GM23338 (cell line): ENCODE results near the gene CCDC6. TPM values are rescaled to one million over a fixed set of nuclear protein-coding genes. Genes with fewer than 3 reads are reported as not detected.

Experiments
- ATAC-seq: fragments of 200-7000 bp; cut with Tn5 transposase; 3 replicates; pipeline ENCODE4 v1.9.1; 2020
- DNase-seq: peaks from one replicate; pipeline ENCODE4 v3.0.0-alpha.2; 2015; ENCODE audit warnings: low spot score
- H2AFZ ChIP-seq: fragments of 200-600 bp; sonication (generic); 2 replicates; pipeline ENCODE4 v1.8.0; 2016; ENCODE audit warnings: antibody characterized with exemption, mild to moderate bottlenecking, moderate library complexity
- H3F3A ChIP-seq: fragments of 200-600 bp; sonication (generic); replicated peaks from 2 replicates; pipeline ENCODE4 v1.8.0; 2017; ENCODE audit warnings: antibody characterized with exemption, mixed run types, low read depth
- H3K27ac ChIP-seq: fragments of 200-600 bp; sonication (generic); 2 replicates; pipeline ENCODE4 v1.6.1; 2016; ENCODE audit warnings: low read depth
- H3K27me3 ChIP-seq: fragments of 200-600 bp; sonication (generic); 2 replicates; pipeline ENCODE4 v1.8.0; 2016; ENCODE audit warnings: mild to moderate bottlenecking, mixed run types, moderate library complexity; ENCODE audit not compliant: insufficient read depth
- H3K36me3 ChIP-seq: fragments of 200-600 bp; sonication (generic); 2 replicates; pipeline ENCODE4 v1.8.0; 2016; ENCODE audit warnings: mild to moderate bottlenecking; ENCODE audit not compliant: insufficient read depth
- H3K4me1 ChIP-seq: fragments of 200-600 bp; sonication (generic); 2 replicates; pipeline ENCODE4 v1.8.0; 2016; ENCODE audit warnings: mild to moderate bottlenecking, moderate library complexity; ENCODE audit not compliant: insufficient read depth
- H3K4me2 ChIP-seq: fragments of 200-600 bp; sonication (generic); 2 replicates; pipeline ENCODE4 v1.7.1; 2017; ENCODE audit warnings: mixed run types
- H3K4me3 ChIP-seq: fragments of 200-600 bp; sonication (generic); 2 replicates; pipeline ENCODE4 v1.6.1; 2016; ENCODE audit warnings: mixed run types
- H3K79me2 ChIP-seq: fragments of 200-600 bp; sonication (generic); replicated peaks from 2 replicates; pipeline ENCODE4 v1.8.0; 2017; ENCODE audit warnings: mild to moderate bottlenecking; ENCODE audit not compliant: insufficient read depth
- H3K9me2 ChIP-seq: fragments of 200-600 bp; sonication (generic); 2 replicates; pipeline ENCODE4 v1.8.0; 2017; ENCODE audit not compliant: insufficient read depth
- H4K20me1 ChIP-seq: fragments of 200-600 bp; sonication (generic); replicated peaks from 2 replicates; pipeline ENCODE4 v1.8.0; 2017; ENCODE audit warnings: mild to moderate bottlenecking; ENCODE audit not compliant: insufficient read depth
- H3K27ac Mint-ChIP-seq: 2 replicates; pipeline ENCODE4 v1.8.0; 2020; ENCODE audit warnings: inconsistent platforms, mild to moderate bottlenecking, moderate library complexity, mixed read lengths
- H3K27me3 Mint-ChIP-seq: 3 replicates; pipeline ENCODE4 v1.8.0; 2022; ENCODE audit warnings: low read depth, mild to moderate bottlenecking, moderate library complexity, mixed read lengths, inconsistent platforms; ENCODE audit not compliant: insufficient read depth, poor library complexity
- H3K36me3 Mint-ChIP-seq: 3 replicates; pipeline ENCODE4 v1.8.0; 2021; ENCODE audit warnings: low read depth, mild to moderate bottlenecking, inconsistent platforms, moderate library complexity, mixed read lengths
- H3K4me1 Mint-ChIP-seq: 3 replicates; pipeline ENCODE4 v1.8.0; 2020; ENCODE audit warnings: mild to moderate bottlenecking, inconsistent platforms, mixed read lengths
- H3K4me3 Mint-ChIP-seq: 3 replicates; pipeline ENCODE4 v1.8.0; 2021; ENCODE audit warnings: moderate library complexity, mild to moderate bottlenecking, inconsistent platforms, mixed read lengths
- H3K9me3 Mint-ChIP-seq: 3 replicates; pipeline ENCODE4 v1.8.0; 2020; ENCODE audit warnings: moderate library complexity, mild to moderate bottlenecking, inconsistent platforms, mixed read lengths
- CREB1 ChIP-seq: fragments of 250-450 bp; sonication (Bioruptor Pico); IDR thresholded peaks from 2 replicates; pipeline ENCODE4 v1.5.0; 2020; ENCODE audit warnings: low read depth, mild to moderate bottlenecking, moderate library complexity
- CTCF ChIP-seq, 2 experiments: fragments of 200-600 bp in 1 of 2; sonication (generic) in 1 of 2; conservative IDR thresholded peaks; 2 replicates each; pipeline versions ENCODE4 v1.5.1 to v1.6.1; 2016 to 2017; ENCODE audit warnings: antibody characterized with exemption in 2 of 2, low read depth in 2 of 2, mild to moderate bottlenecking in 2 of 2, moderate library complexity in 1 of 2
- ETS1 ChIP-seq: IDR thresholded peaks from 2 replicates; pipeline ENCODE4 v1.6.1; 2016; ENCODE audit warnings: antibody characterized with exemption
- EZH2 ChIP-seq: fragments of 200-600 bp; sonication (generic); IDR thresholded peaks from one replicate; pipeline ENCODE4 v1.8.0; 2017; ENCODE audit warnings: antibody characterized with exemption, mild to moderate bottlenecking, low read depth; ENCODE audit not compliant: unreplicated experiment
- JUNB ChIP-seq: IDR thresholded peaks from one replicate; pipeline ENCODE4 v1.6.1; 2016; ENCODE audit warnings: antibody characterized with exemption; ENCODE audit not compliant: unreplicated experiment
- NANOG ChIP-seq: IDR thresholded peaks from 2 replicates; pipeline ENCODE4 v1.6.1; 2016; ENCODE audit warnings: antibody characterized with exemption, borderline replicate concordance
- POLR2AphosphoS5 ChIP-seq: IDR thresholded peaks from 2 replicates; pipeline ENCODE4 v1.6.1; 2016; ENCODE audit warnings: antibody characterized with exemption, low read depth
- REST ChIP-seq: IDR thresholded peaks from one replicate; pipeline ENCODE4 v1.6.1; 2018; ENCODE audit warnings: antibody characterized with exemption; ENCODE audit not compliant: unreplicated experiment
- polyA plus RNA-seq: library from polyadenylated mRNA; unstranded; fragments of >200 nt; fragmentation: Nextera tagmentation; extraction: Ambion mirVana; gene quantifications from 2 replicates; pipeline ENCODE4 v1.2.1, GENCODE V29; 2016
- total RNA-seq: library from RNA; depleted of rRNA; stranded (reverse); fragments of >200 nt; shearing (Covaris generic); gene quantifications from 2 replicates; pipeline ENCODE4 v1.2.3, GENCODE V29; 2014

The CCDC6 gene
- total and polyA plus RNA-seq, 2 experiments from 2014 or later = 32.5 to 66.9 TPM

- TF ChIP-seq REST = no peak
- TF ChIP-seq CTCF (conservative IDR thresholded peaks at IDR 0.05; ENCODE audit: low read depth in 2 of 2) = no peak
- TF ChIP-seq ETS1 = no peak
- TF ChIP-seq CREB1 (CRISPR knock-in tag) = no peak
- TF ChIP-seq JUNB = no peak
- TF ChIP-seq POLR2AphosphoS5 = no peak
- TF ChIP-seq EZH2 = no peak
- TF ChIP-seq NANOG = no peak
These were observed 93.7 kb downstream of the CCDC6 start (continued) for GRCh38 chr10:59812519-59813122.

GRCh38 chr10:59809644-59809974 lies 96.7 kb downstream of the CCDC6 start:
- Histone ChIP-seq H2AFZ (no peak overlapping the region), H3K4me1 (peaks cover 10% of the 10 kb centered on the region), H4K20me1 (0 out of 2 replicates have a peak, but pooled peaks cover 12% of the 10 kb centered on the region), H3K79me2 (0 out of 2 replicates have a peak, but pooled peaks cover 1% of the 10 kb centered on the region), H3K9me2 (no peaks in the 10 kb centered on the region), H3K4me2 (no peak overlapping the region), H3K27ac (0 out of 2 replicates have a peak overlapping the region, but pooled peaks have one; percentile 67), H3K27me3 (no peaks in the 10 kb centered on the region), H3F3A (no peaks in the 10 kb centered on the region; the same call in 1 of the 2 replicates), H3K4me3 (no peak overlapping the region), H3K36me3 (peaks cover 29% of the 10 kb centered on the region)
- ATAC-seq (no peak), DNase-seq (no peak)
- Mint-ChIP-seq H3K27ac (peak overlapping the region; percentile 46; the same call in 1 of the 2 replicates), H3K4me3 (no peak overlapping the region), H3K4me1 (peaks cover 20% of the 10 kb centered on the region), H3K36me3 (peaks cover 84% of the 10 kb centered on the region), H3K27me3 (no peaks in the 10 kb centered on the region), H3K9me3 (peaks cover 3% of the 10 kb centered on the region; the same call in 1 of the 3 replicates)
- TF ChIP-seq POLR2AphosphoS5 = no peak
- TF ChIP-seq CTCF (conservative IDR thresholded peaks at IDR 0.05; ENCODE audit: low read depth in 2 of 2) = 0 out of 4 replicates have a peak, but pooled peaks of 1 of the 2 experiments have one; percentile 4
